GM12865 (cell line): ENCODE results near the gene OR10Z1.

Experiments
- DNase-seq: peaks from one replicate; pipeline ENCODE4 v3.0.0; 2010; ENCODE audit warnings: low read depth
- H3K4me3 ChIP-seq: 2 replicates; pipeline ENCODE4 v1.5.1; 2011; ENCODE audit warnings: mild to moderate bottlenecking, low read depth, low read length, control low read depth
- TF ChIP-seq, protein P1 (sequence below): IDR thresholded peaks from 2 replicates; pipeline ENCODE4 v1.5.1; 2011; ENCODE audit warnings: low read length, control low read depth, low read depth, inconsistent platforms; ENCODE audit not compliant: insufficient read depth; ENCODE audit errors: missing control alignments

The OR10Z1 gene

DNA sequence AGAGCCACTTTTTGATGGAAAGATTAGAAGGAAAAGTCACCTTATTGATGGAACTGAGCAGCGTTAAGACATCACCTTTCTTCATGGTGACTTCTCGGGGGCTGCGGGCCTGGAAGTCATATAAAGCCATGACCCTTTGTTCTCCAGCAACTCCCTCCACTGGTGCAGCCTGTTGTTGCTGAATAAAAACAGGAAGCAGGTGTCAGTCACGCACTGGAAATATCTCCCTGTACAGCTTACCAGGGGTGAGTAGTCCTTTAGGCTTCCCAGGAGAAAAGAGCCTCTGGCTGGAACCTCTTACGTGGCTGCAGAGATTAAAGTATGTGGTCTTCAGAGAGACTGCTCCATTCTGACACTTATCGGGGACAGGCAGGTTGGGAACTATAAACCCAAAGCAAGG lies 49.5 kb downstream of the OR10Z1 start:
- DNase-seq: no peak
- TF ChIP-seq, protein P1, sequence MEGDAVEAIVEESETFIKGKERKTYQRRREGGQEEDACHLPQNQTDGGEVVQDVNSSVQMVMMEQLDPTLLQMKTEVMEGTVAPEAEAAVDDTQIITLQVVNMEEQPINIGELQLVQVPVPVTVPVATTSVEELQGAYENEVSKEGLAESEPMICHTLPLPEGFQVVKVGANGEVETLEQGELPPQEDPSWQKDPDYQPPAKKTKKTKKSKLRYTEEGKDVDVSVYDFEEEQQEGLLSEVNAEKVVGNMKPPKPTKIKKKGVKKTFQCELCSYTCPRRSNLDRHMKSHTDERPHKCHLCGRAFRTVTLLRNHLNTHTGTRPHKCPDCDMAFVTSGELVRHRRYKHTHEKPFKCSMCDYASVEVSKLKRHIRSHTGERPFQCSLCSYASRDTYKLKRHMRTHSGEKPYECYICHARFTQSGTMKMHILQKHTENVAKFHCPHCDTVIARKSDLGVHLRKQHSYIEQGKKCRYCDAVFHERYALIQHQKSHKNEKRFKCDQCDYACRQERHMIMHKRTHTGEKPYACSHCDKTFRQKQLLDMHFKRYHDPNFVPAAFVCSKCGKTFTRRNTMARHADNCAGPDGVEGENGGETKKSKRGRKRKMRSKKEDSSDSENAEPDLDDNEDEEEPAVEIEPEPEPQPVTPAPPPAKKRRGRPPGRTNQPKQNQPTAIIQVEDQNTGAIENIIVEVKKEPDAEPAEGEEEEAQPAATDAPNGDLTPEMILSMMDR: no peak
- H3K4me3 ChIP-seq: no peak overlapping the region
